Spinal cord (tissue), 10 donors: ENCODE measurements around the gene C19orf85. TPM values are rescaled to one million over a fixed set of nuclear protein-coding genes. Genes with fewer than 3 reads are reported as not detected.

Experiments
- DNase-seq, 6 donors: peaks; one replicate each; pipeline versions ENCODE4 v3.0.0 to v3.0.0-alpha.2; 2013 to 2015; ENCODE audit warnings: low spot score in 6 of 6, low read depth in 4 of 6
- H3K27ac ChIP-seq: one replicate; pipeline ENCODE4 v1.5.1; 2013; ENCODE audit warnings: low read depth, low read length, control low read depth
- H3K27me3 ChIP-seq: one replicate; pipeline ENCODE4 v1.6.1; 2013; ENCODE audit warnings: low read length; ENCODE audit not compliant: control insufficient read depth, insufficient read depth
- H3K36me3 ChIP-seq: one replicate; pipeline ENCODE4 v1.6.1; 2013; ENCODE audit warnings: low read length; ENCODE audit not compliant: control insufficient read depth, insufficient read depth
- H3K4me1 ChIP-seq: one replicate; pipeline ENCODE4 v1.6.1; 2013; ENCODE audit warnings: low read length; ENCODE audit not compliant: control insufficient read depth, insufficient read depth
- H3K4me3 ChIP-seq: one replicate; pipeline ENCODE4 v1.5.1; 2013; ENCODE audit warnings: low read depth, low read length, control low read depth
- H3K9me3 ChIP-seq: one replicate; pipeline ENCODE4 v1.6.1; 2013; ENCODE audit warnings: low read length; ENCODE audit not compliant: control insufficient read depth, insufficient read depth
- WGBS: methylation state at CpG from one replicate; pipeline ENCODE4 v1.1.5; 2013; ENCODE audit warnings: missing lambda C conversion rate; ENCODE audit not compliant: insufficient coverage; 5-methylcytosine and 5-hydroxymethylcytosine counted together
- long read RNA-seq, 4 donors: transcript quantifications; one replicate each; lab custom pipeline, GENCODE V29; 2026
- polyA plus RNA-seq, 2 donors: library from polyadenylated mRNA; unstranded; fragments of 120-200 nt; gene quantifications; one replicate each; pipeline ENCODE4 v1.2.1, GENCODE V29; 2013; ENCODE audit not compliant: insufficient read length in 2 of 2
- total RNA-seq, 2 donors: library from RNA; depleted of rRNA in 1 of 2; stranded (reverse); fragments of 120-200 nt in 1 of 2; fragments of >200 nt in 1 of 2; gene quantifications; one replicate each; pipeline versions ENCODE4 v1.2.3 to v1.2.4, GENCODE V29; 2013 to 2014
- donor health status: healthy.

C19orf85 gene
- total RNA-seq (not detected), polyA plus RNA-seq (not detected)
- long read RNA-seq, donor 1, result 0 reads
- long read RNA-seq, donor 2, result 0 reads
- long read RNA-seq, donor 3, result 0 reads
- long read RNA-seq, donor 4, result 0 reads

DNA sequence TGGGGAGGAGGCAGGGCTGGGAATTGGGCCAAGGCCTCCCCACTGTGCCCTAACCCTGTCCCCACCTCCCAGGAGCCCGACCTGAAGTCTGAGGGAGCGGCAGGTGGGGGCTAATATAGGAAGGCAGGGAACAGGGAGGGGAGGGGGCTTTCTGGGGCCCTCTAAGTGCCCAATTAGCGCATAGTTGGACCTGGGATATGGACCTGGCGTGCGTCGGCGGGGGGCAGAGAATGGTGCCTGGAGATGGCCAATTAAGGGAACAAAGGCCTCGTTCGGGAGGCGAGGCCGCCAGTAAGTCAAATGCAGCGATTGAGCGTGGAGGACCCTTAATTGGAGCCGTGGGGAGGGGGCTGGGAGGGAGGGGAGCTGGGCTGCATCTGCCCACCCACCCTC is at the start of gene C19orf85:
C19orf85 (minus strand) TSS at position 90 of the 393 bp plus-strand sequence. CDS start 197 bp downstream, outside the sequence.
- Histone ChIP-seq H3K9me3 (no peaks in the 10 kb centered on the region), H3K36me3 (peaks cover under 1% of the 10 kb centered on the region), H3K27ac (no peak within 1 kb of the TSS), H3K4me1 (peaks cover 25% of the 10 kb centered on the region), H3K4me3 (no peak within 1 kb of the TSS), H3K27me3 (no peaks in the 10 kb centered on the region)
- DNase-seq, result no peak
- 15% methylated on average over 7 of the region's 14 CpGs for WGBS

- 80% methylated on average over 10 of the region's 10 CpGs for WGBS
- H3K27me3 ChIP-seq, result no peaks in the 10 kb centered on the region
- no peak overlapping the region for H3K4me3 ChIP-seq
- no peaks in the 10 kb centered on the region for H3K36me3 ChIP-seq
- no peak overlapping the region for H3K27ac ChIP-seq
- peaks cover 14% of the 10 kb centered on the region for H3K4me1 ChIP-seq
- DNase-seq, result no peak
- no peaks in the 10 kb centered on the region for H3K9me3 ChIP-seq
Observed at GRCh38 chr19:55508120-55508519, 43.6 kb upstream of the C19orf85 start.

DNA sequence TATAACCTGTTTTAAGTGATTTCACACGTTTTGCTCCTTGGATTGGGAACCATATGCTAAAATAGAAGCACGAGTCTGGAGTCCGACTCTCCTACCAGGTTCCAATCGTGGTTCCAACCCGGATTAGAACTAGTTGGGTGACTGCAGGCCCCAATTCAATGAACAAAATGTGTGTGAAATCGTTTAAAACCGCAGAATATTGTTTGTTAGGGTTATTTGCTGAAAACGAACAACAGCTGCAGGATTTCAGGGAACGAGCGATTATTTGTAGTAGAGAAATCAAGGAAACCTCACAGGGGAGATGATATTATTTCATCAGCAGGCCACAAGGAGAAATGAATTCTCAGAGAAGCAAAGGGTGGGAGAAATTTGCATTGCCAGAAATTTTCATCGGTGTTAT is 40.4 kb upstream of the C19orf85 start:
- H3K27me3 ChIP-seq, result no peaks in the 10 kb centered on the region
- H3K36me3 ChIP-seq, result peaks cover 6% of the 10 kb centered on the region
- no peak overlapping the region for H3K4me3 ChIP-seq
- H3K27ac ChIP-seq, result no peak overlapping the region
- H3K9me3 ChIP-seq, result no peaks in the 10 kb centered on the region
- DNase-seq, result no peak
- 89% methylated on average over 10 of the region's 11 CpGs for WGBS
- peaks cover 15% of the 10 kb centered on the region for H3K4me1 ChIP-seq

- Histone ChIP-seq H3K9me3 (no peaks in the 10 kb centered on the region), H3K36me3 (peaks cover 8% of the 10 kb centered on the region), H3K4me1 (peaks cover 15% of the 10 kb centered on the region), H3K4me3 (no peak overlapping the region), H3K27me3 (no peaks in the 10 kb centered on the region), H3K27ac (no peak overlapping the region)
- 28% methylated on average over 11 of the region's 13 CpGs for WGBS
- DNase-seq, result no peak
Observed at GRCh38 chr19:55504252-55504603, 39.7 kb upstream of the C19orf85 start.

DNA sequence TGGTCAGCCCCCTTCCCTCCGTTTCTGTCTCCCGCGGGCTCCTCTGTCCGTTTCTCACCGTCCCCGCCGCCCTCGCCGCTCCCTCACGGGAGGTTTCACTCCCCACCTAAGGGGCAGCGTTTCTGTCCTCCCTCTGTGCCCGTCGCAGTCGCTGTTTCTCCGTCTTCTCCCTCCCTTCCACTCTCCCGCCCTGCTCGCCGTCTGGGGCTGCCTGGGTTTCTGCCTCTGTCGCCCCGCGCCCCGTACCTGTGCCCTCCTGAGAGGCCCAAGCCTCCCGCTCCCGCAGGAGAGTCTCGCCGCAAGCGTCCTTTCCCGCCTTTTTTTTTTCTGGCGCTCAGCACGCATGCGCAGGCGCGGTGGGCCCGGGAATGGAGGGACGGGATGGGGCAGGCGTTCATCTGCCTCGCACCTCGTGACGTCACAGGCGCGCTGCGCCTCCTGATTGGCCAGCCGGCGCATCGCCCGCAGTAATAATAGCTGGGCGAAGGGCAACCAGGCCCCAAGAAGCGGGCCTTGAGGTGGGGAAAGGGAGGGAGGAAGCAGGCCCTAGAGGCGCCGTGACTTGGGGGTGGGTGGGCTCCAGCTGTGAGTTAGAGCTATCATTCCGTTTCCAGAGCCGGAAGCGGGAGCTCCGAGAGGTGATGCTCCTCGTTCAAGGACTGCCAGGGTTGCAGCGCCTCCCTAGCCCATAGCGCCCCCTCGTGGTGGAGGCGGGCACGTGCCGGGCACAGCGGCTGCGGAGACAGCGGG is 39.1 kb upstream of the C19orf85 start:
- peaks cover 15% of the 10 kb centered on the region for H3K4me1 ChIP-seq
- DNase-seq, result peak; percentile 78 to 97 (median 86)
- H3K36me3 ChIP-seq, result peaks cover 8% of the 10 kb centered on the region
- 8% methylated on average over 64 of the region's 64 CpGs for WGBS
- H3K27me3 ChIP-seq, result no peaks in the 10 kb centered on the region
- H3K27ac ChIP-seq, result peak overlapping the region; percentile 52
- H3K4me3 ChIP-seq, result peak overlapping the region; percentile 46
- H3K9me3 ChIP-seq, result no peaks in the 10 kb centered on the region

- no peaks in the 10 kb centered on the region for H3K9me3 ChIP-seq
- H3K27ac ChIP-seq, result no peak overlapping the region
- WGBS, result 80% methylated on average over 17 of the region's 17 CpGs
Observed at GRCh38 chr19:55503157-55503501, 38.6 kb upstream of the C19orf85 start.

DNA sequence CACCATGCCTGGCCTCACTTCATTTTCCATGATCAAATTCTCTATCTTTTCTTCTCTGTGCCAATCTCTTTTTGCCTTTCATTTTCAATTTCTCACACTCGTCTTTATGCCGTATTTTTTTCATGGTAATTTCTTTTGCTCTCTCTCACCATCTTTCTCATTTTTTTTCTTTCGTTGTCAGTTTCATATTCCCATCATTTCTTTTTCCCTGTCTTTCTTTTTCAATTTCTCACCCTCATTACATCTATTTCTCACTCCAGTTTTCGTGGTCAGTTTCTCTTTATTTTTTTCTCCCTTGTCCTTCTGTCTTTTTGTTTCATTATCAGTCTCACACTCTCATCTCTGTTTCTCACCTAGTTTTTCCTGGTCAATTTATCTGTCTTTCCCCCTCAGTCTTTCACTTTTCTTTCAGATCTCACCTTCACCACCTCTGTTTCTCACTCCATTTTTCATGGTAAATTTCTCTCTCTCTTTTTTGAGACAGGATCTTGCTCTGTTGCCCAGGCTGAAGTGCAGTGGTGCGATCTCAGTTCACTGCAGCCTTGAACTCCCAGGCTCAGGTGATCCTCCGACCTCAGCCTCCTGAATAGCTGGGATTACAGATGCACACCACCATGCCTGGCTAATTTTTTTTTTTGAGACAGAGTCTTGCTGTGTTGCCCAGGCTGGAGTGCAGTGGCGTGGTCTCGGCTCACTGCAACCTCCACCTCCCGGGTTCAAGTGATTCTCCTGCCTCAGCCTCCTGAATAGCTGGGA is 37.8 kb upstream of the C19orf85 start:
- no peak overlapping the region for H3K4me3 ChIP-seq
- no peak overlapping the region for H3K27ac ChIP-seq
- WGBS, result 95% methylated on average over 9 of the region's 9 CpGs
- peaks cover 15% of the 10 kb centered on the region for H3K4me1 ChIP-seq
- H3K9me3 ChIP-seq, result no peaks in the 10 kb centered on the region
- no peak for DNase-seq
- peaks cover 8% of the 10 kb centered on the region for H3K36me3 ChIP-seq
- no peaks in the 10 kb centered on the region for H3K27me3 ChIP-seq

More at GRCh38 chr19:55503157-55503501, 38.6 kb upstream of the C19orf85 start:
- DNase-seq, result no peak
- Histone ChIP-seq H3K4me1 (peaks cover 15% of the 10 kb centered on the region), H3K27me3 (no peaks in the 10 kb centered on the region), H3K4me3 (no peak overlapping the region), H3K36me3 (peaks cover 8% of the 10 kb centered on the region)

GRCh38 chr19:55500368-55500952 is 35.9 kb upstream of the C19orf85 start:
- DNase-seq, result no peak
- no peaks in the 10 kb centered on the region for H3K9me3 ChIP-seq
- H3K36me3 ChIP-seq, result peaks cover 8% of the 10 kb centered on the region
- no peaks in the 10 kb centered on the region for H3K27me3 ChIP-seq
- no peak overlapping the region for H3K27ac ChIP-seq
- H3K4me3 ChIP-seq, result no peak overlapping the region
- H3K4me1 ChIP-seq, result peaks cover 15% of the 10 kb centered on the region
- WGBS, result 93% methylated on average over 19 of the region's 26 CpGs

DNA sequence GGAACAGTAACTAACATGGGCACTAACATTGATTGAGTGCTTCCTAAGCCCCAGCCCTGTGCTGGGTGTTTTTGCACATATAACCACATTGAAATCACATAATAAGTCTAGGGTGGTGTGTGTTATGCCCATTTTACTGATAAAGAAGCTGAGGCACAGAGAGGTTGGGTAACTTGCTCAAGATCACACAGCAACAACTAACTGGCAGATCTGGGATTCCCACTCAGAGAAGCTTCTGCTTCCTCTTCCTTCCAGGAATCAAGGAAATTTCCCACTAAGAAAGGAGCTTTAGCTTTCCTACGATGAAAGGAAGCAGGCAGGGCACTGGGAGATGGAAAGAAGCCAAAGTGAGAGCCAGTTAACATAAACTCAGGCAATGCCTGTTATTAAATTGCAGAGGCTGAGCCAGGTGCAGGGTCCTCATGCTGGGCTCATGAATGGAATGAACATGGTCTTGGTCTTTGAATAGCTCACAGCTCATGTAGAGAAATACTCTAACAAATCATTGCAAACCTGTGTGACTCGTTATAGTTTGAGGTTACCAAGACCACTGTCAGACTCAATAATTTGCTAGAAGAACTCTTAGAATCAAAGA is 33.8 kb upstream of the C19orf85 start:
- no peak overlapping the region for H3K4me3 ChIP-seq
- peaks cover 12% of the 10 kb centered on the region for H3K4me1 ChIP-seq
- peaks cover 3% of the 10 kb centered on the region for H3K27me3 ChIP-seq
- H3K27ac ChIP-seq, result no peak overlapping the region
- no CpG with 5 or more reads among the region's 2 CpGs for WGBS
- H3K9me3 ChIP-seq, result no peaks in the 10 kb centered on the region
- peak in 1 of 6 donors; percentile 52 for DNase-seq
- peaks cover 8% of the 10 kb centered on the region for H3K36me3 ChIP-seq
